Brain microvascular endothelial cell (primary cell): ENCODE measurements around the gene TIMP1.
A peak's percentile ranks its signal among the peaks of the same experiment; 100 is the strongest.
"Not testable (repeated sequence)": the region's sequence is repeated elsewhere in the genome, so short reads cannot be mapped to it uniquely, and the experiment has no call there.

ENCODE experiments used
- DNase-seq: peaks from one replicate; pipeline ENCODE4 v3.0.0-alpha.2; 2020
- H3K27ac ChIP-seq: fragments of 250-450 bp; sonication (Bioruptor Pico); 2 replicates; pipeline ENCODE4 v1.5.1; 2020; ENCODE audit warnings: mild to moderate bottlenecking, moderate library complexity
- H3K27me3 ChIP-seq: fragments of 250-450 bp; sonication (Bioruptor Pico); replicated peaks from 2 replicates; pipeline ENCODE4 v1.5.1; 2020; ENCODE audit warnings: mild to moderate bottlenecking
- H3K36me3 ChIP-seq: fragments of 250-450 bp; sonication (Bioruptor Pico); replicated peaks from 2 replicates; pipeline ENCODE4 v1.5.1; 2020; ENCODE audit warnings: mild to moderate bottlenecking
- H3K4me3 ChIP-seq: 2 replicates; pipeline ENCODE4 v1.5.1; 2011; ENCODE audit warnings: low read depth, mild to moderate bottlenecking, control low read depth, low read length, moderate library complexity
- CTCF ChIP-seq: IDR thresholded peaks from 2 replicates; pipeline ENCODE4 v1.5.1; 2011; ENCODE audit warnings: low read depth, mild to moderate bottlenecking, moderate library complexity, low read length, control low read depth, inconsistent platforms; ENCODE audit errors: missing control alignments
- in situ Hi-C: cut with HindIII; loops from 2 replicates; pipeline ENCODE4 v1.10.0; 2017; ENCODE audit warnings: low sequenced_read_pairs, low pct_ligation_motif_present

TIMP1 gene

GRCh38 chrX:47596256-47596655 is 14.0 kb downstream of the TIMP1 start:
- TF ChIP-seq CTCF, result no peak
- H3K4me3 ChIP-seq, result no peak overlapping the region
- H3K36me3 ChIP-seq, result no peaks in the 10 kb centered on the region
- DNase-seq, result no peak
- no peaks in the 10 kb centered on the region for H3K27me3 ChIP-seq
- in situ Hi-C loops, result no loop called here
- peak overlapping the region; percentile 91 for H3K27ac ChIP-seq

- TF ChIP-seq CTCF, result no peak
- DNase-seq, result no peak
- in situ Hi-C loops, result no loop called here
- Histone ChIP-seq H3K27ac (no peak overlapping the region), H3K36me3 (no peaks in the 10 kb centered on the region), H3K27me3 (no peaks in the 10 kb centered on the region), H3K4me3 (no peak overlapping the region)
Measured at GRCh38 chrX:47597222-47597621, 15.0 kb downstream of the TIMP1 start.

GRCh38 chrX:47603125-47603524 is 20.9 kb downstream of the TIMP1 start:
- DNase-seq, H3K36me3 ChIP-seq, H3K27ac ChIP-seq, H3K27me3 ChIP-seq, in situ Hi-C loops, H3K4me3 ChIP-seq: not testable (repeated sequence)

- H3K27ac ChIP-seq, result no peak overlapping the region
- H3K4me3 ChIP-seq, result no peak overlapping the region
- H3K27me3 ChIP-seq, result no peaks in the 10 kb centered on the region
- no peaks in the 10 kb centered on the region for H3K36me3 ChIP-seq
- in situ Hi-C loops, result no loop called here
- no peak for TF ChIP-seq CTCF
- DNase-seq, result no peak
Measured at GRCh38 chrX:47605024-47605423, 22.8 kb downstream of the TIMP1 start.

GRCh38 chrX:47607091-47607490 is 24.9 kb downstream of the TIMP1 start:
- no peak for TF ChIP-seq CTCF
- Histone ChIP-seq H3K27me3 (no peaks in the 10 kb centered on the region), H3K27ac (no peak overlapping the region), H3K36me3 (no peaks in the 10 kb centered on the region), H3K4me3 (no peak overlapping the region)
- in situ Hi-C loops, result no loop called here
- no peak for DNase-seq

GRCh38 chrX:47608130-47608810 is 26.0 kb downstream of the TIMP1 start:
- no peak for TF ChIP-seq CTCF
- no peak overlapping the region for H3K4me3 ChIP-seq
- in situ Hi-C loops, result no loop called here

More at GRCh38 chrX:47608130-47608810, 26.0 kb downstream of the TIMP1 start:
- no peak overlapping the region for H3K27ac ChIP-seq
- H3K36me3 ChIP-seq, result no peaks in the 10 kb centered on the region
- no peak for DNase-seq
- H3K27me3 ChIP-seq, result no peaks in the 10 kb centered on the region
